SK-N-SH (cell line): ENCODE results near the gene SNRNP70. TPM values are rescaled to one million over a fixed set of nuclear protein-coding genes. Genes with fewer than 3 reads are reported as not detected.

Source experiments
- CTCF ChIA-PET: fragments of 300-600, 350-600 bp; formaldehyde crosslinking; extraction: SDS; loops from one replicate; lab custom pipeline; 2021; lab: Yijun Ruan, JAX
- POLR2A ChIA-PET: fragments of 350-600 bp; sonication (Branson Sonifier 250); formaldehyde crosslinking; extraction: SDS; loops from one replicate; lab custom pipeline; 2020; ENCODE audit warnings: antibody characterized with exemption, inconsistent platforms; lab: Yijun Ruan, JAX
- DNase-seq: peaks from one replicate; pipeline ENCODE4 v3.0.0; 2012
- H2AFZ ChIP-seq: fragments of 200-600 bp; sonication (generic); 2 replicates; pipeline ENCODE4 v1.8.1; 2016; ENCODE audit warnings: antibody characterized with exemption, mild to moderate bottlenecking, low read depth
- H3F3A ChIP-seq: fragments of 200-600 bp; sonication (generic); replicated peaks from 2 replicates; pipeline ENCODE3; 2016; ENCODE audit warnings: antibody characterized with exemption, mild to moderate bottlenecking; ENCODE audit not compliant: insufficient read depth
- H3K27ac ChIP-seq, 2 experiments: fragments of 200-500 bp in 1 of 2; fragments of 200-600 bp in 1 of 2; sonication (Bioruptor generic) in 1 of 2; sonication (generic), shearing (Covaris generic) in 1 of 2; 2 replicates each; pipeline versions ENCODE4 v1.5.1 to v1.6.1; 2014 to 2016; ENCODE audit warnings: low read depth in 2 of 2, inconsistent platforms in 1 of 2, low read length in 1 of 2, mild to moderate bottlenecking in 1 of 2, mixed read lengths in 1 of 2
- H3K27me3 ChIP-seq: fragments of 200-600 bp; sonication (generic), shearing (Covaris generic); 2 replicates; pipeline ENCODE4 v1.6.1; 2016; ENCODE audit warnings: mixed run types; ENCODE audit not compliant: insufficient read depth
- H3K36me3 ChIP-seq, 2 experiments: fragments of 200-500 bp in 1 of 2; fragments of 200-600 bp in 1 of 2; sonication (Bioruptor generic) in 1 of 2; sonication (generic) in 1 of 2; replicated peaks in 1 of 2; 2 replicates each; pipeline versions ENCODE3 to v1.5.1; 2014 to 2016; ENCODE audit warnings: low read length in 1 of 2, mild to moderate bottlenecking in 1 of 2; ENCODE audit not compliant: insufficient read depth in 2 of 2, control insufficient read depth in 1 of 2
- H3K4me1 ChIP-seq, 2 experiments: fragments of 200-500 bp in 1 of 2; fragments of 200-600 bp in 1 of 2; sonication (Bioruptor generic) in 1 of 2; sonication (generic), shearing (Covaris generic) in 1 of 2; 2 replicates each; pipeline versions ENCODE4 v1.5.1 to v1.6.1; 2014 to 2016; ENCODE audit warnings: low read depth in 1 of 2, low read length in 1 of 2, mixed run types in 1 of 2; ENCODE audit not compliant: insufficient read depth in 2 of 2, control insufficient read depth in 1 of 2
- H3K4me2 ChIP-seq: fragments of 200-600 bp; sonication (generic), shearing (Covaris generic); 2 replicates; pipeline ENCODE4 v1.6.1; 2017; ENCODE audit warnings: mixed run types
- H3K4me3 ChIP-seq, 2 experiments: fragments of 200-500 bp in 1 of 2; fragments of 200-600 bp in 1 of 2; sonication (Bioruptor generic) in 1 of 2; sonication (generic), shearing (Covaris generic) in 1 of 2; 2 replicates each; pipeline versions ENCODE4 v1.5.1 to v1.8.1; 2014 to 2016; ENCODE audit warnings: low read depth in 2 of 2, inconsistent platforms in 1 of 2, low read length in 1 of 2, mild to moderate bottlenecking in 1 of 2, mixed read lengths in 1 of 2, moderate library complexity in 1 of 2
- H3K79me2 ChIP-seq: fragments of 200-600 bp; sonication (generic); 2 replicates; pipeline ENCODE4 v1.8.1; 2017; ENCODE audit warnings: mild to moderate bottlenecking; ENCODE audit not compliant: insufficient read depth
- H3K9ac ChIP-seq: fragments of 200-600 bp; sonication (generic); 2 replicates; pipeline ENCODE4 v1.6.1; 2017; ENCODE audit warnings: mixed run types
- H3K9me2 ChIP-seq: fragments of 200-600 bp; sonication (generic); 2 replicates; pipeline ENCODE4 v1.6.1; 2017; ENCODE audit warnings: mixed run types
- H3K9me3 ChIP-seq: fragments of 200-600 bp; sonication (generic); 2 replicates; pipeline ENCODE4 v1.6.1; 2017; ENCODE audit warnings: mixed run types, mild to moderate bottlenecking, moderate library complexity
- H4K20me1 ChIP-seq: fragments of 200-600 bp; sonication (generic); 2 replicates; pipeline ENCODE4 v1.6.1; 2017; ENCODE audit warnings: mild to moderate bottlenecking, mixed run types; ENCODE audit not compliant: insufficient read depth
- CHD2 ChIP-seq: fragments of 150-350 bp; IDR thresholded peaks from 2 replicates; pipeline ENCODE4 v1.6.1; 2018; ENCODE audit warnings: low read length; ENCODE audit not compliant: partially characterized antibody
- CTCF ChIP-seq: fragments of 200-600 bp; sonication (generic); IDR thresholded peaks from 2 replicates; pipeline ENCODE4 v1.6.1; 2017; ENCODE audit warnings: antibody characterized with exemption, mild to moderate bottlenecking, moderate library complexity
- ELF1 ChIP-seq: IDR thresholded peaks from 2 replicates; pipeline ENCODE4 v1.4.0; 2012
- FOSL2 ChIP-seq: IDR thresholded peaks from 2 replicates; pipeline ENCODE4 v1.4.0; 2012; ENCODE audit warnings: low read depth, mild to moderate bottlenecking, moderate library complexity, borderline replicate concordance
- FOXM1 ChIP-seq: IDR thresholded peaks from 2 replicates; pipeline ENCODE4 v1.4.0; 2012; ENCODE audit warnings: low read depth, mild to moderate bottlenecking
- GABPA ChIP-seq: IDR thresholded peaks from 2 replicates; pipeline ENCODE4 v1.4.0; 2012; ENCODE audit warnings: low read depth, mild to moderate bottlenecking
- MEF2A ChIP-seq: IDR thresholded peaks from 2 replicates; pipeline ENCODE4 v1.4.0; 2012; ENCODE audit warnings: low read depth, borderline replicate concordance
- NFIC ChIP-seq: IDR thresholded peaks from 2 replicates; pipeline ENCODE4 v1.4.0; 2012; ENCODE audit warnings: borderline replicate concordance
- PBX3 ChIP-seq: IDR thresholded peaks from 2 replicates; pipeline ENCODE4; 2012
- POLR2AphosphoS5 ChIP-seq: IDR thresholded peaks from 2 replicates; pipeline ENCODE4 v1.6.1; 2012; ENCODE audit warnings: low read depth, low read length
- RAD21 ChIP-seq: IDR thresholded peaks from 2 replicates; pipeline ENCODE4 v1.6.1; 2012; ENCODE audit warnings: mild to moderate bottlenecking, low read length
- RCOR1 ChIP-seq: fragments of 150-350 bp; IDR thresholded peaks from 2 replicates; pipeline ENCODE4 v1.6.1; 2017; ENCODE audit warnings: antibody characterized with exemption, low read length
- RFX5 ChIP-seq: IDR thresholded peaks from 2 replicates; pipeline ENCODE4 v1.6.1; 2012; ENCODE audit warnings: mild to moderate bottlenecking, improper control_type of control experiment, low read length
- SIN3A ChIP-seq: IDR thresholded peaks from 2 replicates; pipeline ENCODE4 v1.6.1; 2012; ENCODE audit warnings: low read depth, mild to moderate bottlenecking, low read length, moderate library complexity, borderline replicate concordance
- SMC3 ChIP-seq: IDR thresholded peaks from 2 replicates; pipeline ENCODE4 v1.6.1; 2012; ENCODE audit warnings: low read depth, low read length, improper control_type of control experiment
- YY1 ChIP-seq: IDR thresholded peaks from 2 replicates; pipeline ENCODE4 v1.4.0; 2012; ENCODE audit warnings: low read depth, mild to moderate bottlenecking
- WGBS: methylation state at CpG from one replicate; pipeline ENCODE4 v1.1.6; 2017; ENCODE audit warnings: low lambda C conversion rate; 5-methylcytosine and 5-hydroxymethylcytosine counted together
- polyA plus RNA-seq, 3 experiments: library from polyadenylated mRNA; depleted of rRNA; stranded (reverse); fragments of >200 nt; gene quantifications; 2 replicates each; pipeline ENCODE4 v1.2.3, GENCODE V29; 2012
- TF ChIP-seq, protein P1 (sequence below): IDR thresholded peaks from 2 replicates; pipeline ENCODE4 v1.6.1; 2012; ENCODE audit warnings: mild to moderate bottlenecking, low read depth, low read length, moderate library complexity
- TF ChIP-seq, protein P2 (sequence below): IDR thresholded peaks from 2 replicates; pipeline ENCODE4 v1.4.0; 2012; ENCODE audit warnings: low read depth, borderline replicate concordance

SNRNP70 gene
- polyA plus RNA-seq, 1 of the 3 experiments (the other 2 are of a cell fraction), result 359 TPM

DNA sequence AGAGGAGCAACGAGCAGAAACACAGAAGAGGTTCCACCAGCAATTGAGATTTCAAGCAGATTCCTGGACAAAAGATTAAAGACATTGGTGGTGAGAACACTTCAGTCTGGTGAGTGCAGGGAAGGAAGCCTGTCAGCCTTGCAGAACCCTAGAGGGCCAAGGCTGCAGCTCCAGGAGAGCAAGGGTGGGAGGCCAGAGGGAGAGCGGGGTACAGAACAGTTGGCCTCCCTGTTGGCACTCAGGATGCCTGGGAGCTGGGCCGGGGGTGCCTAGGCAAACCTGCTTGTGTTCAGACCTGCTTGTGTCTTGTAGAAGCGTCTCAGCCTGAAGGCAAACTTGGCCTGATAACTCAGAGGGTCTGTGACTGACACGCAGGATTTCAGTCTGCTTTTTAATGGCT lies 23.8 kb downstream of the SNRNP70 start:
- no peak overlapping the region for H2AFZ ChIP-seq
- no peak overlapping the region for H3K4me3 ChIP-seq
- H3K4me1 ChIP-seq, result peaks cover 13% of the 10 kb centered on the region in 2 experiments; a peak in 2 of 4 replicates
- no peak for TF ChIP-seq RAD21
- no peak for TF ChIP-seq SMC3
- TF ChIP-seq CTCF, result no peak
- TF ChIP-seq FOXM1, result no peak
- TF ChIP-seq MEF2A, result no peak
- no peak for TF ChIP-seq RFX5
- no peak for TF ChIP-seq NFIC
- TF ChIP-seq RCOR1, result no peak
- no peak for TF ChIP-seq GABPA
- TF ChIP-seq SIN3A, result no peak
- no peak for TF ChIP-seq FOSL2
- TF ChIP-seq, protein P1, sequence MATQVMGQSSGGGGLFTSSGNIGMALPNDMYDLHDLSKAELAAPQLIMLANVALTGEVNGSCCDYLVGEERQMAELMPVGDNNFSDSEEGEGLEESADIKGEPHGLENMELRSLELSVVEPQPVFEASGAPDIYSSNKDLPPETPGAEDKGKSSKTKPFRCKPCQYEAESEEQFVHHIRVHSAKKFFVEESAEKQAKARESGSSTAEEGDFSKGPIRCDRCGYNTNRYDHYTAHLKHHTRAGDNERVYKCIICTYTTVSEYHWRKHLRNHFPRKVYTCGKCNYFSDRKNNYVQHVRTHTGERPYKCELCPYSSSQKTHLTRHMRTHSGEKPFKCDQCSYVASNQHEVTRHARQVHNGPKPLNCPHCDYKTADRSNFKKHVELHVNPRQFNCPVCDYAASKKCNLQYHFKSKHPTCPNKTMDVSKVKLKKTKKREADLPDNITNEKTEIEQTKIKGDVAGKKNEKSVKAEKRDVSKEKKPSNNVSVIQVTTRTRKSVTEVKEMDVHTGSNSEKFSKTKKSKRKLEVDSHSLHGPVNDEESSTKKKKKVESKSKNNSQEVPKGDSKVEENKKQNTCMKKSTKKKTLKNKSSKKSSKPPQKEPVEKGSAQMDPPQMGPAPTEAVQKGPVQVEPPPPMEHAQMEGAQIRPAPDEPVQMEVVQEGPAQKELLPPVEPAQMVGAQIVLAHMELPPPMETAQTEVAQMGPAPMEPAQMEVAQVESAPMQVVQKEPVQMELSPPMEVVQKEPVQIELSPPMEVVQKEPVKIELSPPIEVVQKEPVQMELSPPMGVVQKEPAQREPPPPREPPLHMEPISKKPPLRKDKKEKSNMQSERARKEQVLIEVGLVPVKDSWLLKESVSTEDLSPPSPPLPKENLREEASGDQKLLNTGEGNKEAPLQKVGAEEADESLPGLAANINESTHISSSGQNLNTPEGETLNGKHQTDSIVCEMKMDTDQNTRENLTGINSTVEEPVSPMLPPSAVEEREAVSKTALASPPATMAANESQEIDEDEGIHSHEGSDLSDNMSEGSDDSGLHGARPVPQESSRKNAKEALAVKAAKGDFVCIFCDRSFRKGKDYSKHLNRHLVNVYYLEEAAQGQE, result no peak
- no peak for TF ChIP-seq PBX3
- no peak for TF ChIP-seq POLR2AphosphoS5
- no peak for TF ChIP-seq CHD2
- TF ChIP-seq, protein P2, sequence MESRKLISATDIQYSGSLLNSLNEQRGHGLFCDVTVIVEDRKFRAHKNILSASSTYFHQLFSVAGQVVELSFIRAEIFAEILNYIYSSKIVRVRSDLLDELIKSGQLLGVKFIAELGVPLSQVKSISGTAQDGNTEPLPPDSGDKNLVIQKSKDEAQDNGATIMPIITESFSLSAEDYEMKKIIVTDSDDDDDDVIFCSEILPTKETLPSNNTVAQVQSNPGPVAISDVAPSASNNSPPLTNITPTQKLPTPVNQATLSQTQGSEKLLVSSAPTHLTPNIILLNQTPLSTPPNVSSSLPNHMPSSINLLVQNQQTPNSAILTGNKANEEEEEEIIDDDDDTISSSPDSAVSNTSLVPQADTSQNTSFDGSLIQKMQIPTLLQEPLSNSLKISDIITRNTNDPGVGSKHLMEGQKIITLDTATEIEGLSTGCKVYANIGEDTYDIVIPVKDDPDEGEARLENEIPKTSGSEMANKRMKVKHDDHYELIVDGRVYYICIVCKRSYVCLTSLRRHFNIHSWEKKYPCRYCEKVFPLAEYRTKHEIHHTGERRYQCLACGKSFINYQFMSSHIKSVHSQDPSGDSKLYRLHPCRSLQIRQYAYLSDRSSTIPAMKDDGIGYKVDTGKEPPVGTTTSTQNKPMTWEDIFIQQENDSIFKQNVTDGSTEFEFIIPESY, result no peak
- no peak for TF ChIP-seq YY1
- no peak for TF ChIP-seq ELF1
- ChIA-PET CTCF (interaction anchor here (1.8 to 2.9 kb wide), 3 partner anchors 9 to 90 kb away, joined by 6 to 21 read pairs (median 7); no protein-coding TSS in a partner anchor), POLR2A (interaction anchor here (0.8 kb wide), 1 partner anchor 14 kb away, joined by 3 read pairs; no protein-coding TSS in a partner anchor)
- H3F3A ChIP-seq, result peaks cover 75% of the 10 kb centered on the region
- DNase-seq, result no peak
- no peaks in the 10 kb centered on the region for H3K9me2 ChIP-seq
- no peaks in the 10 kb centered on the region for H3K9me3 ChIP-seq
- H4K20me1 ChIP-seq, result peaks cover 44% of the 10 kb centered on the region
- WGBS, result 96% methylated on average over 5 of the region's 5 CpGs
- H3K9ac ChIP-seq, result no peak overlapping the region
- no peaks in the 10 kb centered on the region for H3K27me3 ChIP-seq
- peaks cover 31 to 54% of the 10 kb centered on the region in 2 experiments for H3K36me3 ChIP-seq
- H3K4me2 ChIP-seq, result no peak overlapping the region
- peaks cover 20% of the 10 kb centered on the region for H3K79me2 ChIP-seq
- H3K27ac ChIP-seq, result no peak overlapping the region; a peak in 1 of 4 replicates
